Astrocyte of the cerebellum (primary cell): Measurements from ENCODE around the gene SDF4.

ENCODE experiments used
- DNase-seq: peaks from one replicate; pipeline ENCODE4 v3.0.0-alpha.2; 2011; ENCODE audit warnings: low read depth
- H3K4me3 ChIP-seq: 2 replicates; pipeline ENCODE4 v1.5.1; 2011; ENCODE audit warnings: mild to moderate bottlenecking, low read depth, low read length, moderate library complexity
- in situ Hi-C: cut with HindIII; loops from 2 replicates; pipeline ENCODE4 v1.10.0; 2017; ENCODE audit warnings: low sequenced_read_pairs
- TF ChIP-seq, protein P1 (sequence below): IDR thresholded peaks from 2 replicates; pipeline ENCODE4 v1.5.1; 2012; ENCODE audit warnings: low read length, low read depth, moderate library complexity, mild to moderate bottlenecking; ENCODE audit errors: missing control alignments

Gene SDF4

DNA sequence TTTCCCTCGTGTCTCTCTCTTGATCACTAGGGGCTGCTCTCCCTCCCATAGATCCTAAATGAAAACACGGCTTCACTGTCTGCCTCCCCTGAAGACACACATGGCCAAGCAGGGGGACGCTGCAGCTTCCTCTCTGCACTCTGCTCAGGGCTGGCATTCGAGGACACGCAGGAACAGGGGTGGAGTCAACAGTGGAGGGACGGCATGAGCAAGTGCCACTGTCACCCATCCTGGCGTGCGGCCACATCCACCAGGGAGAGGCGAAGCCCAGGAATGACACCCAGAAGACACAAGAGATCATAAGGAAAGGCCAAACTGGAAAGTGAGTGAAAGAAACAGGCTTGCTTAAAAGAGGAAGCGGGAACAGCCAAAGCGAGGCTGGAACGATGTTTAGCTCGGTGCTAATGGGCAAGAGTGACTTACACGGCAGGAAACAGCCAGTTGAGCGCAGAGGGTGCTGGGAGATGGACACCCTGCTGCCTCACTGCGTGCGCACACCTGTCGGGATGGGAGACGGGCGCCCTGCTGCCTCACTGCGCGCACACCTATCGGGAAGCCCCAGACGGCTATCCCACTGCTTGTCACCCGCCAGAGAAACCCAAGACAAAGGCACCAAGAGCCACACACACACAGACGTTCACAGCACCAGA, 28.3 kb upstream of the SDF4 start:
- in situ Hi-C loops: no loop called here
- DNase-seq: no peak
- H3K4me3 ChIP-seq: no peak overlapping the region
- TF ChIP-seq, protein P1, sequence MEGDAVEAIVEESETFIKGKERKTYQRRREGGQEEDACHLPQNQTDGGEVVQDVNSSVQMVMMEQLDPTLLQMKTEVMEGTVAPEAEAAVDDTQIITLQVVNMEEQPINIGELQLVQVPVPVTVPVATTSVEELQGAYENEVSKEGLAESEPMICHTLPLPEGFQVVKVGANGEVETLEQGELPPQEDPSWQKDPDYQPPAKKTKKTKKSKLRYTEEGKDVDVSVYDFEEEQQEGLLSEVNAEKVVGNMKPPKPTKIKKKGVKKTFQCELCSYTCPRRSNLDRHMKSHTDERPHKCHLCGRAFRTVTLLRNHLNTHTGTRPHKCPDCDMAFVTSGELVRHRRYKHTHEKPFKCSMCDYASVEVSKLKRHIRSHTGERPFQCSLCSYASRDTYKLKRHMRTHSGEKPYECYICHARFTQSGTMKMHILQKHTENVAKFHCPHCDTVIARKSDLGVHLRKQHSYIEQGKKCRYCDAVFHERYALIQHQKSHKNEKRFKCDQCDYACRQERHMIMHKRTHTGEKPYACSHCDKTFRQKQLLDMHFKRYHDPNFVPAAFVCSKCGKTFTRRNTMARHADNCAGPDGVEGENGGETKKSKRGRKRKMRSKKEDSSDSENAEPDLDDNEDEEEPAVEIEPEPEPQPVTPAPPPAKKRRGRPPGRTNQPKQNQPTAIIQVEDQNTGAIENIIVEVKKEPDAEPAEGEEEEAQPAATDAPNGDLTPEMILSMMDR: no peak

DNA sequence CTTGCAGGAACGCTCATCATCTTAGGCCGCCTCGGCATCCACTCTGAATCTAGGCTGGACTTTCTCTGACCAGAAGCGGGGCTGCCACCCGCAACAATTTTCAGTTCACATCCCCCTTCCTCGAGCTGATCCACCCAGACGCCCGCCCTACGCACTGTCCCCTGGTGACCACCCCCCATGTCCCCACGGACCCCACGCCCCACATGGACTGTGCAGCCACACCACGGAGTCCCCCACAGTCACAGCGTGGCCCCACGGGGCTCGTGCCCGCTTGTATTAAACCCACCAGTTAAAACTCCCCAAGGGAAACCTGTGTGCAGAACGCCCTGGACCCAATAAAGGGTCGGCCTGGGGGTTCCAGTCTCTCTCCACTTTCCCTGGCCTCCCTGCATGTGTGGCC, 27.7 kb upstream of the SDF4 start:
- no peak for DNase-seq
- TF ChIP-seq, protein P1: no peak
- H3K4me3 ChIP-seq: no peak overlapping the region
- in situ Hi-C loops: no loop called here

DNA sequence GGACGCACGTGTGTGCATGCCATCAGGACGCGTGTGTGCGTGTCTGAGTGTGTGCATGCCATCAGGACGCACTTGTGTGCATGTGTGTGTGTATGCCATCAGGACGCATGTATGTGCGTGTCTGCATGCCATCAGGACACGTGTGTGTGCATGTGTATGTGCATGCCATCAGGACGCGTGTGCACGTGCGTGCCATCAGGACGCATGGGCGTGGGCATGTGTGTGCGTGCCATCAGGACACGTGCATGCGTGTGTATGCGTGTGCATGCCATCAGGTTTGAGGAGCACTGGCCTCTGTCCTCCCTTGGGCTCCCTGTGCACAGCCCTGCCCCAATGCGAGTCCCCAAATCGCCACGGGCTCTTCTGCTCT, 27.3 kb upstream of the SDF4 start:
- in situ Hi-C loops: no loop called here
- H3K4me3 ChIP-seq: no peak overlapping the region
- no peak for DNase-seq
- TF ChIP-seq, protein P1: no peak

DNA sequence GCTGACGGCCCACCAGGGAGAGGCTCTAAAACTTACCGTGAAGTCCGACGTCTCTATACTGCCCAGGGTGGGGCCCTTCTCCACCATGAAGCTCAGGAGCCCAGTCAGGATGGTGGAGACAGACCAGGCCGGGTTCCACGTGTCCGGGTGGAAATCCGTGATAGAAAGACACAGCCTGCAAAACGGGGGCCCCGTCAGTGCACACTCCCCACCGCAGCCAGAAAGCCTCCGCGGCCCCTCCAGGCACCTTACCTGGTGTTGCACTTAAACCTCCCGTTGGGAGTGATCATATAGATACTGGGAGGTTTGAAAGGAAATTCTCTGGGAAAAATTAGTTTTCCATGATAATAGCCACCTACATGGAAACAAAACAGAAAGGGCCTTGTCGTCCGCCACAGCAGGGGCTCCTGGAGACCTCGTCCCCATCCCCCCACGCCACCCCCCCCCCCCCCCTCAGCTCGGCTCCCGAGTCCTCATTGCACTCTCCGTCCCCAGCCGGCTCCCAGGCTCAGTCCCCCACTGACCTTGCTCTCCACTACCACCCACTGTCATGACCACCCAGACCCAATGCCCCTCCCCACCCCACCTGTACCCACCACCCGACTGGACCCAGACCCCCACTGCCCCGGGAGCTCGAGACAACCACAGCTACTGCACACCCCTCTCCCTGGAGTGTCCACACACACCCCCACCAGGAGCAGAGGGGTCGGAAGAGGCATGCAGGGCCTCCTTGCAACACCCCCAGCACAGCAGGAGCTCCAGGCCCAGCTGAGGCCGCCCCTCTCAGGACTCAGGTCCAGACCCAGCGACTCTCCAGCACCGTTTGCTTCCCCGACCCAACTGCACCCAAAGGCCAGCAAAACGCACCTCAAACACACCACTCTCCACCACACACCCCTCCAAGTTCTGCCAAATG, 25.4 kb upstream of the SDF4 start:
- in situ Hi-C loops: no loop called here
- DNase-seq: no peak
- TF ChIP-seq, protein P1: no peak
- H3K4me3 ChIP-seq: no peak overlapping the region

DNA sequence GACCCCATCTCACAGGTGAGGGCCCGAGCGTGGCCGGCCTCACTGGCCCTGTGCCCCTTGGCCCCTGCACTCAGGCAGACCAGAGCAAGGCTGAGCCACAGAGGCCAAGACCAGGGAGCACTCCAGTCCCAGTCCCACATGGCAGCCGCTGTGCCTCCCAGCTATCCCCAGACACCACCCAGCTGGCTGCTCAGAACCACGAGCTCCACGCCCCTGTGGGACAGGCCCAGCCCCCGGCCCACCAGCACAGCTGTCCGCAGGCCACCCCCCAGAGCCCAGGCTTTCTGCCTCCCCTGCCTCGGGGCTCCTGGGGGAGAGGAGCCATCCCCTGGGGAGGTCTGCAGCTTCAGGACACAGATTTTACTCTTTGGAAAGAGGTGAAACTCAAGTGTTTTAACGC, 23.8 kb upstream of the SDF4 start:
- in situ Hi-C loops: no loop called here
- no peak overlapping the region for H3K4me3 ChIP-seq
- no peak for DNase-seq
- TF ChIP-seq, protein P1: no peak

DNA sequence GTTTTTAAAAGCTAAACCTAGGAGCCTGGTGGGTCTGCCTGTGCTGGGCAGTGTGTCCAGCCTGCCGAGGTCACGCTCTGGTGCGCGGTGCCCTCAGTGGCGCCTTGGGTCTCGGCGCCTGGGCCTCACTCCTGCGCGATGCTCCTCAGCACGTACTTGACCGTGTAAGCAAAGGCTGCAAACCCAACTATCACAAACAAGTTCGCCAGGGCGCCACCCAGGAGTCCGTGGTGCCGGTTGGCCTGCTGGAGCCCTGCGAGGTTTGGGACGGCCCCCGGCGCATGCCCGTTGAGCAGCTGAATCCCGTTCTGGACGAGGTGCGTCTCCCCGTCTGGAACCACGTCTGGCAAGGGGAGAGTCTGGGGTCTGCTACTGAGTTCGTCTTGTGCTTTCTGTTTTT, 23.3 kb upstream of the SDF4 start:
- TF ChIP-seq, protein P1: no peak
- DNase-seq: no peak
- no peak overlapping the region for H3K4me3 ChIP-seq
- in situ Hi-C loops: no loop called here
